DND-41 (cell line): ENCODE results near the gene TUT4.

Experiments
- ATAC-seq: fragments of 200-7000 bp; cut with Tn5 transposase; 3 replicates; pipeline ENCODE4 v1.9.1; 2021; ENCODE audit warnings: low read depth; ENCODE audit not compliant: insufficient read depth
- DNase-seq: peaks from one replicate; pipeline ENCODE4 v3.0.0-alpha.2; 2020
- H2AFZ ChIP-seq: 2 replicates; pipeline ENCODE4 v1.6.0; 2012; ENCODE audit warnings: low read depth, low read length
- H3K27ac ChIP-seq: 2 replicates; pipeline ENCODE4 v1.5.1; 2012; ENCODE audit warnings: low read length, inconsistent platforms
- H3K27me3 ChIP-seq: fragments of 200-600 bp; sonication (generic); 2 replicates; pipeline ENCODE4 v1.6.0; 2012; ENCODE audit warnings: low read length, mild to moderate bottlenecking, inconsistent platforms; ENCODE audit not compliant: insufficient read depth, poor library complexity
- H3K36me3 ChIP-seq: 2 replicates; pipeline ENCODE4 v1.5.1; 2012; ENCODE audit warnings: low read length, inconsistent platforms; ENCODE audit not compliant: insufficient read depth
- H3K4me1 ChIP-seq: 2 replicates; pipeline ENCODE4 v1.5.1; 2012; ENCODE audit warnings: mild to moderate bottlenecking, low read length; ENCODE audit not compliant: insufficient read depth
- H3K4me2 ChIP-seq: 2 replicates; pipeline ENCODE4 v1.6.0; 2012; ENCODE audit warnings: mild to moderate bottlenecking, moderate library complexity, low read length, inconsistent platforms; ENCODE audit not compliant: insufficient read depth
- H3K4me3 ChIP-seq, 2 experiments: fragments of 200-600 bp in 1 of 2; shearing (Covaris generic) in 1 of 2; 2 replicates each; pipeline ENCODE4 v1.5.1; 2012 to 2016; ENCODE audit warnings: inconsistent platforms in 2 of 2, low read length in 2 of 2, mild to moderate bottlenecking in 2 of 2, low read depth in 1 of 2, moderate library complexity in 1 of 2
- H3K79me2 ChIP-seq: 2 replicates; pipeline ENCODE4 v1.6.0; 2012; ENCODE audit warnings: low read length, inconsistent platforms; ENCODE audit not compliant: insufficient read depth
- H3K9ac ChIP-seq: 2 replicates; pipeline ENCODE4 v1.6.0; 2012; ENCODE audit warnings: low read depth, mild to moderate bottlenecking, inconsistent platforms, low read length, moderate library complexity
- H3K9me3 ChIP-seq: 2 replicates; pipeline ENCODE4 v1.5.1; 2012; ENCODE audit warnings: low read length, moderate library complexity, mild to moderate bottlenecking, inconsistent platforms; ENCODE audit not compliant: insufficient read depth, severe bottlenecking
- H4K20me1 ChIP-seq: 2 replicates; pipeline ENCODE4 v1.6.0; 2012; ENCODE audit warnings: low read length; ENCODE audit not compliant: insufficient read depth
- CTCF ChIP-seq: IDR thresholded peaks from 2 replicates; pipeline ENCODE4 v1.5.1; 2012; ENCODE audit warnings: borderline replicate concordance, low read length, moderate library complexity, mild to moderate bottlenecking; ENCODE audit not compliant: poor library complexity, severe bottlenecking; ENCODE audit errors: extremely low read depth
- EZH2 ChIP-seq: IDR thresholded peaks from 3 replicates; pipeline ENCODE4 v1.6.1; 2012; ENCODE audit warnings: borderline replicate concordance, low read depth, mild to moderate bottlenecking, moderate library complexity, low read length, inconsistent platforms; ENCODE audit not compliant: severe bottlenecking

The TUT4 gene

GRCh38 chr1:52572387-52572786 lies 19.5 kb upstream of the TUT4 start:
- Histone ChIP-seq H2AFZ (no peak overlapping the region), H3K4me1 (no peaks in the 10 kb centered on the region), H3K36me3 (no peaks in the 10 kb centered on the region), H4K20me1 (no peaks in the 10 kb centered on the region), H3K9me3 (no peaks in the 10 kb centered on the region), H3K9ac (no peak overlapping the region), H3K79me2 (no peaks in the 10 kb centered on the region), H3K4me3 (no peak overlapping the region), H3K27me3 (no peaks in the 10 kb centered on the region), H3K27ac (no peak overlapping the region), H3K4me2 (no peak overlapping the region)
- TF ChIP-seq EZH2, result no peak
- no peak for TF ChIP-seq CTCF
- DNase-seq, result no peak
- no peak for ATAC-seq

GRCh38 chr1:52571783-52572182 lies 18.9 kb upstream of the TUT4 start:
- Histone ChIP-seq H2AFZ (no peak overlapping the region), H3K4me1 (no peaks in the 10 kb centered on the region), H3K4me3 (no peak overlapping the region), H3K9ac (no peak overlapping the region), H3K9me3 (no peaks in the 10 kb centered on the region), H4K20me1 (no peaks in the 10 kb centered on the region), H3K36me3 (no peaks in the 10 kb centered on the region), H3K27ac (no peak overlapping the region), H3K27me3 (no peaks in the 10 kb centered on the region), H3K4me2 (no peak overlapping the region), H3K79me2 (no peaks in the 10 kb centered on the region)
- no peak for TF ChIP-seq EZH2
- no peak for TF ChIP-seq CTCF
- DNase-seq (no peak), ATAC-seq (no peak)

GRCh38 chr1:52569449-52570210 lies 16.7 kb upstream of the TUT4 start:
- no peak overlapping the region for H3K4me2 ChIP-seq
- no peaks in the 10 kb centered on the region for H3K4me1 ChIP-seq
- H3K9ac ChIP-seq, result no peak overlapping the region
- H2AFZ ChIP-seq, result no peak overlapping the region
- H3K79me2 ChIP-seq, result no peaks in the 10 kb centered on the region
- no peaks in the 10 kb centered on the region for H3K9me3 ChIP-seq
- H3K36me3 ChIP-seq, result no peaks in the 10 kb centered on the region
- no peak overlapping the region for H3K4me3 ChIP-seq
- ATAC-seq (no peak), DNase-seq (no peak)
- no peak overlapping the region for H3K27ac ChIP-seq
- H3K27me3 ChIP-seq, result no peaks in the 10 kb centered on the region
- H4K20me1 ChIP-seq, result no peaks in the 10 kb centered on the region
- no peak for TF ChIP-seq CTCF
- TF ChIP-seq EZH2, result no peak

- H3K4me2 ChIP-seq, result no peak overlapping the region
- no peaks in the 10 kb centered on the region for H3K27me3 ChIP-seq
- H3K79me2 ChIP-seq, result no peaks in the 10 kb centered on the region
- H3K4me3 ChIP-seq, result no peak overlapping the region
- no peak for TF ChIP-seq CTCF
- no peak for TF ChIP-seq EZH2
- H2AFZ ChIP-seq, result no peak overlapping the region
- DNase-seq, result no peak
- H3K36me3 ChIP-seq, result no peaks in the 10 kb centered on the region
- no peaks in the 10 kb centered on the region for H4K20me1 ChIP-seq
- no peaks in the 10 kb centered on the region for H3K9me3 ChIP-seq
- ATAC-seq, result no peak
- no peaks in the 10 kb centered on the region for H3K4me1 ChIP-seq
- no peak overlapping the region for H3K9ac ChIP-seq
- no peak overlapping the region for H3K27ac ChIP-seq
Observed at GRCh38 chr1:52567943-52568342, 15.1 kb upstream of the TUT4 start.
